HepG2 (cell line): Measurements from ENCODE around the gene THRAP3. TPM values are rescaled to one million over a fixed set of nuclear protein-coding genes. Genes with fewer than 3 reads are reported as not detected.

Experiments used
- CHCHD3 ChIP-seq: sonication (generic); formaldehyde crosslinking; IDR thresholded peaks from 2 replicates; pipeline ENCODE4 v1.8.0; 2022; ENCODE audit warnings: mild to moderate bottlenecking, missing genetic modification reagents, moderate library complexity
- E2F2 ChIP-seq: sonication (generic); formaldehyde crosslinking; IDR thresholded peaks from 2 replicates; pipeline ENCODE4 v1.4.0; 2020; ENCODE audit warnings: missing genetic modification reagents, borderline replicate concordance
- LCORL ChIP-seq, 2 experiments: fragments of 450-650 bp in 1 of 2; sonication (generic) in 1 of 2; formaldehyde crosslinking in 1 of 2; IDR thresholded peaks; 2 replicates each; pipeline versions ENCODE4 v1.5.0 to v1.6.1; 2017 to 2020; ENCODE audit warnings: antibody characterized with exemption in 1 of 2, missing genetic modification reagents in 1 of 2
- MED1 ChIP-seq: sonication (generic); formaldehyde crosslinking; IDR thresholded peaks from 2 replicates; pipeline ENCODE4 v1.4.0; 2020; ENCODE audit warnings: missing genetic modification reagents
- NR2F2 ChIP-seq: IDR thresholded peaks from 2 replicates; pipeline ENCODE4 v1.6.1; 2012; ENCODE audit warnings: low read depth, inconsistent platforms, borderline replicate concordance
- POLR2G ChIP-seq: fragments of 200-400 bp; formaldehyde crosslinking; IDR thresholded peaks from 2 replicates; pipeline ENCODE4 v1.6.1; 2018; ENCODE audit warnings: mild to moderate bottlenecking, low read depth, low read length, moderate library complexity
- RBM39 ChIP-seq: fragments of 200-400 bp; formaldehyde crosslinking; IDR thresholded peaks from one replicate; pipeline ENCODE4 v1.6.1; 2018; ENCODE audit warnings: antibody characterized with exemption, mild to moderate bottlenecking, low read depth, low read length; ENCODE audit not compliant: poor library complexity, severe bottlenecking
- RFX1 ChIP-seq: fragments of 450-650 bp; IDR thresholded peaks from 2 replicates; pipeline ENCODE4 v1.6.1; 2017
- ZBTB1 ChIP-seq: sonication (generic); formaldehyde crosslinking; IDR thresholded peaks from 2 replicates; pipeline ENCODE4 v1.4.0; 2020; ENCODE audit warnings: missing genetic modification reagents, borderline replicate concordance
- ZNF251 ChIP-seq: sonication (generic); formaldehyde crosslinking; IDR thresholded peaks from 2 replicates; pipeline ENCODE4 v1.9.0; 2021; ENCODE audit warnings: mild to moderate bottlenecking, missing genetic modification reagents
- ZNF274 ChIP-seq: sonication (generic); formaldehyde crosslinking; IDR thresholded peaks from 2 replicates; pipeline ENCODE4 v1.5.1; 2020; ENCODE audit warnings: mild to moderate bottlenecking, missing genetic modification reagents
- ZNF275 ChIP-seq: sonication (generic); formaldehyde crosslinking; IDR thresholded peaks from 2 replicates; pipeline ENCODE4 v1.8.0; 2022; ENCODE audit warnings: missing genetic modification reagents, mild to moderate bottlenecking, inconsistent platforms, borderline replicate concordance
- ZNF326 ChIP-seq: sonication (generic); formaldehyde crosslinking; IDR thresholded peaks from 2 replicates; pipeline ENCODE4 v1.4.0; 2020; ENCODE audit warnings: missing genetic modification reagents, borderline replicate concordance
- ZNF563 ChIP-seq: sonication (generic); formaldehyde crosslinking; IDR thresholded peaks from 2 replicates; pipeline ENCODE4 v1.8.0; 2022; ENCODE audit warnings: mild to moderate bottlenecking, moderate library complexity, missing genetic modification reagents
- ZNF639 ChIP-seq: conservative IDR thresholded peaks from 2 replicates; pipeline ENCODE4 v1.6.1; 2018; ENCODE audit warnings: missing genetic modification reagents
- ZNF652 ChIP-seq: IDR thresholded peaks from 2 replicates; pipeline ENCODE4 v1.6.1; 2016; ENCODE audit warnings: low read depth, borderline replicate concordance
- ZSCAN25 ChIP-seq: sonication (generic); formaldehyde crosslinking; IDR thresholded peaks from 2 replicates; pipeline ENCODE4 v1.8.0; 2022; ENCODE audit warnings: mild to moderate bottlenecking, missing genetic modification reagents
- polyA plus RNA-seq, 8 experiments: library from polyadenylated mRNA; depleted of rRNA in 3 of 8; stranded (reverse) in 7 of 8; unstranded in 1 of 8; fragments of >200 nt; fragmentation: Illumina TruSeq in 4 of 8; extraction: Trizol in 4 of 8; gene quantifications; 2 replicates each; pipeline versions ENCODE4 v1.2.1 to v1.2.3, GENCODE V29; 2011 to 2016; ENCODE audit warnings: low read depth in 4 of 8, missing spikeins in 1 of 8, mixed read lengths in 1 of 8; ENCODE audit not compliant: insufficient read depth in 1 of 8
- total RNA-seq, 5 experiments: library from RNA; depleted of rRNA; stranded (reverse); fragments of >200 nt; fragmentation: Illumina TruSeq; extraction: Trizol; gene quantifications; 2 replicates each; pipeline ENCODE4 v1.2.3, GENCODE V29; 2016; ENCODE audit warnings: low read depth in 1 of 5
- TF ChIP-seq, protein P1 (sequence below): sonication (generic); formaldehyde crosslinking; IDR thresholded peaks from 2 replicates; pipeline ENCODE4 v1.5.1; 2020; ENCODE audit warnings: missing genetic modification reagents, mild to moderate bottlenecking, borderline replicate concordance
- TF ChIP-seq, protein P2 (sequence below): sonication (generic); formaldehyde crosslinking; IDR thresholded peaks from 2 replicates; pipeline ENCODE4 v1.4.0; 2020; ENCODE audit warnings: mild to moderate bottlenecking, missing genetic modification reagents
- TF ChIP-seq, protein P3 (sequence below): sonication (generic); formaldehyde crosslinking; conservative IDR thresholded peaks from 2 replicates; pipeline ENCODE4 v1.4.0; 2020; ENCODE audit warnings: missing genetic modification reagents
- TF ChIP-seq, protein P4 (sequence below): sonication (generic); formaldehyde crosslinking; IDR thresholded peaks from 2 replicates; pipeline ENCODE4 v1.8.1; 2022; ENCODE audit warnings: mild to moderate bottlenecking, missing genetic modification reagents

The THRAP3 gene
- total and polyA plus RNA-seq, 2 of the 13 experiments (the other 11 are each of a cell fraction or from before 2014, with no cell fraction given) = 45.0 to 92.6 TPM

- TF ChIP-seq, protein P1, sequence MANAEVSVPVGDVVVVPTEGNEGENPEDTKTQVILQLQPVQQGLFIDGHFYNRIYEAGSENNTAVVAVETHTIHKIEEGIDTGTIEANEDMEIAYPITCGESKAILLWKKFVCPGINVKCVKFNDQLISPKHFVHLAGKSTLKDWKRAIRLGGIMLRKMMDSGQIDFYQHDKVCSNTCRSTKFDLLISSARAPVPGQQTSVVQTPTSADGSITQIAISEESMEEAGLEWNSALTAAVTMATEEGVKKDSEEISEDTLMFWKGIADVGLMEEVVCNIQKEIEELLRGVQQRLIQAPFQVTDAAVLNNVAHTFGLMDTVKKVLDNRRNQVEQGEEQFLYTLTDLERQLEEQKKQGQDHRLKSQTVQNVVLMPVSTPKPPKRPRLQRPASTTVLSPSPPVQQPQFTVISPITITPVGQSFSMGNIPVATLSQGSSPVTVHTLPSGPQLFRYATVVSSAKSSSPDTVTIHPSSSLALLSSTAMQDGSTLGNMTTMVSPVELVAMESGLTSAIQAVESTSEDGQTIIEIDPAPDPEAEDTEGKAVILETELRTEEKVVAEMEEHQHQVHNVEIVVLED (CRISPR knock-in tag) = peak; percentile 18; the same call in 1 of the 2 replicates
- TF ChIP-seq RBM39 = no peak
- TF ChIP-seq ZBTB1 (CRISPR knock-in tag) = no peak
- no peak for TF ChIP-seq ZNF251
- TF ChIP-seq NR2F2 = peak; percentile 85
- TF ChIP-seq ZNF274 = no peak
- TF ChIP-seq MED1 (CRISPR knock-in tag) = peak; percentile 82
- peak; percentile 11; the same call in 1 of the 2 replicates for TF ChIP-seq ZNF652 (CRISPR knock-in tag)
- TF ChIP-seq, protein P2, sequence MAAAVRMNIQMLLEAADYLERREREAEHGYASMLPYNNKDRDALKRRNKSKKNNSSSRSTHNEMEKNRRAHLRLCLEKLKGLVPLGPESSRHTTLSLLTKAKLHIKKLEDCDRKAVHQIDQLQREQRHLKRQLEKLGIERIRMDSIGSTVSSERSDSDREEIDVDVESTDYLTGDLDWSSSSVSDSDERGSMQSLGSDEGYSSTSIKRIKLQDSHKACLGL (CRISPR knock-in tag) = no peak
- TF ChIP-seq E2F2 (CRISPR knock-in tag) = no peak
- no peak for TF ChIP-seq CHCHD3 (CRISPR knock-in tag)
- TF ChIP-seq ZSCAN25 (CRISPR knock-in tag) = no peak
- TF ChIP-seq LCORL (IDR thresholded peaks at IDR 0.05) = no peak
- TF ChIP-seq LCORL (CRISPR knock-in tag; IDR thresholded peaks at IDR 0.05) = peak; percentile 52; the same call in 1 of the 2 replicates
- no peak for TF ChIP-seq ZNF275 (CRISPR knock-in tag)
- TF ChIP-seq ZNF563 (CRISPR knock-in tag) = no peak
- TF ChIP-seq, protein P3, sequence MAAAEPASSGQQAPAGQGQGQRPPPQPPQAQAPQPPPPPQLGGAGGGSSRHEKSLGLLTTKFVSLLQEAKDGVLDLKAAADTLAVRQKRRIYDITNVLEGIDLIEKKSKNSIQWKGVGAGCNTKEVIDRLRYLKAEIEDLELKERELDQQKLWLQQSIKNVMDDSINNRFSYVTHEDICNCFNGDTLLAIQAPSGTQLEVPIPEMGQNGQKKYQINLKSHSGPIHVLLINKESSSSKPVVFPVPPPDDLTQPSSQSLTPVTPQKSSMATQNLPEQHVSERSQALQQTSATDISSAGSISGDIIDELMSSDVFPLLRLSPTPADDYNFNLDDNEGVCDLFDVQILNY (CRISPR knock-in tag) = no peak
- TF ChIP-seq ZNF326 (CRISPR knock-in tag) = no peak
- no peak for TF ChIP-seq POLR2G
- TF ChIP-seq, protein P4, sequence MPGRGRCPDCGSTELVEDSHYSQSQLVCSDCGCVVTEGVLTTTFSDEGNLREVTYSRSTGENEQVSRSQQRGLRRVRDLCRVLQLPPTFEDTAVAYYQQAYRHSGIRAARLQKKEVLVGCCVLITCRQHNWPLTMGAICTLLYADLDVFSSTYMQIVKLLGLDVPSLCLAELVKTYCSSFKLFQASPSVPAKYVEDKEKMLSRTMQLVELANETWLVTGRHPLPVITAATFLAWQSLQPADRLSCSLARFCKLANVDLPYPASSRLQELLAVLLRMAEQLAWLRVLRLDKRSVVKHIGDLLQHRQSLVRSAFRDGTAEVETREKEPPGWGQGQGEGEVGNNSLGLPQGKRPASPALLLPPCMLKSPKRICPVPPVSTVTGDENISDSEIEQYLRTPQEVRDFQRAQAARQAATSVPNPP = no peak
- TF ChIP-seq ZNF639 (CRISPR knock-in tag) = no peak
- no peak for TF ChIP-seq RFX1
These were observed 24.1 kb downstream of the THRAP3 start (continued) for GRCh38 chr1:36248250-36248894.
